Measurements from ENCODE around the gene COL1A1.

Gene COL1A1

GRCh38 chr17:50186661-50187393 is 14.6 kb downstream of the COL1A1 start:
- Mint-ChIP-seq H3K36me3 (no peaks in the 10 kb centered on the region), H3K9me3 (no peaks in the 10 kb centered on the region), H3K27me3 (peaks cover 23% of the 10 kb centered on the region), H3K27ac (no peak overlapping the region), H3K4me3 (no peak overlapping the region), H3K4me1 (peaks cover 36% of the 10 kb centered on the region)
- ATAC-seq, result no peak

GRCh38 chr17:50185631-50186471 is 15.6 kb downstream of the COL1A1 start:
- Mint-ChIP-seq H3K36me3 (no peaks in the 10 kb centered on the region), H3K4me3 (no peak overlapping the region), H3K9me3 (no peaks in the 10 kb centered on the region), H3K27me3 (peaks cover 23% of the 10 kb centered on the region), H3K27ac (no peak overlapping the region), H3K4me1 (peaks cover 36% of the 10 kb centered on the region)
- no peak for ATAC-seq

GRCh38 chr17:50184611-50185398 is 16.6 kb downstream of the COL1A1 start:
- no peaks in the 10 kb centered on the region for H3K9me3 Mint-ChIP-seq
- no peak overlapping the region for H3K4me3 Mint-ChIP-seq
- H3K36me3 Mint-ChIP-seq, result no peaks in the 10 kb centered on the region
- H3K4me1 Mint-ChIP-seq, result peaks cover 36% of the 10 kb centered on the region
- no peak overlapping the region for H3K27ac Mint-ChIP-seq
- H3K27me3 Mint-ChIP-seq, result peaks cover 17% of the 10 kb centered on the region
- no peak for ATAC-seq

- Mint-ChIP-seq H3K36me3 (no peaks in the 10 kb centered on the region), H3K4me1 (peaks cover 36% of the 10 kb centered on the region), H3K27me3 (peaks cover 10% of the 10 kb centered on the region), H3K4me3 (peak overlapping the region; percentile 52), H3K27ac (peak overlapping the region; percentile 15), H3K9me3 (no peaks in the 10 kb centered on the region)
- no peak for ATAC-seq
Measured at GRCh38 chr17:50184064-50184463, 17.4 kb downstream of the COL1A1 start.

- peak overlapping the region; percentile 52 for H3K4me3 Mint-ChIP-seq
- peak overlapping the region; percentile 15 for H3K27ac Mint-ChIP-seq
- ATAC-seq, result no peak
- no peaks in the 10 kb centered on the region for H3K9me3 Mint-ChIP-seq
- peaks cover 4% of the 10 kb centered on the region for H3K27me3 Mint-ChIP-seq
- H3K4me1 Mint-ChIP-seq, result peaks cover 39% of the 10 kb centered on the region
- H3K36me3 Mint-ChIP-seq, result no peaks in the 10 kb centered on the region
Measured at GRCh38 chr17:50183421-50183994, 17.9 kb downstream of the COL1A1 start.

GRCh38 chr17:50182783-50183420 is 18.5 kb downstream of the COL1A1 start:
- H3K4me1 Mint-ChIP-seq, result peaks cover 45% of the 10 kb centered on the region

GRCh38 chr17:50181591-50182560 is 19.6 kb downstream of the COL1A1 start:
- Mint-ChIP-seq H3K4me3 (no peak overlapping the region), H3K27ac (no peak overlapping the region), H3K36me3 (no peaks in the 10 kb centered on the region), H3K27me3 (no peaks in the 10 kb centered on the region), H3K4me1 (peaks cover 47% of the 10 kb centered on the region), H3K9me3 (no peaks in the 10 kb centered on the region)
- ATAC-seq, result no peak

More at GRCh38 chr17:50182783-50183420, 18.5 kb downstream of the COL1A1 start:
- no peaks in the 10 kb centered on the region for H3K27me3 Mint-ChIP-seq
- peak overlapping the region; percentile 15 for H3K27ac Mint-ChIP-seq
- no peak overlapping the region for H3K4me3 Mint-ChIP-seq
- no peaks in the 10 kb centered on the region for H3K36me3 Mint-ChIP-seq
- H3K9me3 Mint-ChIP-seq, result no peaks in the 10 kb centered on the region
- ATAC-seq, result no peak

- no peaks in the 10 kb centered on the region for H3K27me3 Mint-ChIP-seq
- peaks cover 46% of the 10 kb centered on the region for H3K4me1 Mint-ChIP-seq
- H3K27ac Mint-ChIP-seq, result no peak overlapping the region
- H3K4me3 Mint-ChIP-seq, result no peak overlapping the region
- ATAC-seq, result no peak
- H3K9me3 Mint-ChIP-seq, result no peaks in the 10 kb centered on the region
- no peaks in the 10 kb centered on the region for H3K36me3 Mint-ChIP-seq
Measured at GRCh38 chr17:50181144-50181543, 20.3 kb downstream of the COL1A1 start.

GRCh38 chr17:50180620-50181019 is 20.8 kb downstream of the COL1A1 start:
- Mint-ChIP-seq H3K4me1 (peaks cover 40% of the 10 kb centered on the region), H3K36me3 (no peaks in the 10 kb centered on the region), H3K27ac (no peak overlapping the region), H3K9me3 (no peaks in the 10 kb centered on the region), H3K4me3 (no peak overlapping the region), H3K27me3 (no peaks in the 10 kb centered on the region)
- no peak for ATAC-seq

- peaks cover 35% of the 10 kb centered on the region for H3K4me1 Mint-ChIP-seq
- no peak overlapping the region for H3K4me3 Mint-ChIP-seq
- no peak overlapping the region for H3K27ac Mint-ChIP-seq
- no peak for ATAC-seq
- H3K9me3 Mint-ChIP-seq, result no peaks in the 10 kb centered on the region
- no peaks in the 10 kb centered on the region for H3K27me3 Mint-ChIP-seq
- no peaks in the 10 kb centered on the region for H3K36me3 Mint-ChIP-seq
Measured at GRCh38 chr17:50180111-50180510, 21.3 kb downstream of the COL1A1 start.

GRCh38 chr17:50177983-50178834 is 23.2 kb downstream of the COL1A1 start:
- peak overlapping the region; percentile 58 for H3K27ac Mint-ChIP-seq
- peak overlapping the region; percentile 27 for H3K4me3 Mint-ChIP-seq
- no peaks in the 10 kb centered on the region for H3K27me3 Mint-ChIP-seq
- no peaks in the 10 kb centered on the region for H3K36me3 Mint-ChIP-seq
- H3K4me1 Mint-ChIP-seq, result peaks cover 16% of the 10 kb centered on the region
- no peaks in the 10 kb centered on the region for H3K9me3 Mint-ChIP-seq
- ATAC-seq, result peak; percentile 91

- peak overlapping the region; percentile 58 for H3K27ac Mint-ChIP-seq
Measured at GRCh38 chr17:50177476-50177875, 24.0 kb downstream of the COL1A1 start.

More at GRCh38 chr17:50177476-50177875, 24.0 kb downstream of the COL1A1 start:
- H3K27me3 Mint-ChIP-seq, result no peaks in the 10 kb centered on the region
- H3K4me3 Mint-ChIP-seq, result no peak overlapping the region
- no peak for ATAC-seq
- no peaks in the 10 kb centered on the region for H3K36me3 Mint-ChIP-seq
- H3K9me3 Mint-ChIP-seq, result no peaks in the 10 kb centered on the region
- H3K4me1 Mint-ChIP-seq, result peaks cover 11% of the 10 kb centered on the region

Measured in stimulated activated memory B cell treated with anti-CD40 and anti-IgM and Interleukin-4, amounts not matched to agents 10 μg/mL and 1 μg/mL and 100 μg/mL, for 72 hours (primary cell).